ENCODE data around the gene SLC9A1.

DNA sequence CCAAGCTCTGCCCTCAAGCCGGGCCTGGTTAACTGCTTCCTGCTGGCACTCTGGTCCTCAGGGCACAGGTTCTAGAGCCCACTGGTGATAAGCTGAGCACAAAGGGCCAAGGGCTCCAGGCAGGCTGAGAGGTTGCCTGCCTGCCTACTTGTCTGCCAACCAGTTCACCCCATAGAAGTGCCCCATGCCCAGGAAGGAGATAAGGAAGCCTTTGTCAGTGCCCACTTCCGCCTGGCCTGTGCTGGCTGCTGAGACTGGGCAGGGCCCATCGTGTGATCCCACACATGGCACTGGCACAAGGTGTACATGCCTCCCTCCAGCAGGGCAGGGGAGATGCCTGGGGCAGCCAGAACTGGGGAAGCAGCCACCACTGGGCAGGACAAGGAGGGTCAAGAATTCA is 24.1 kb downstream of the SLC9A1 start:
- TF ChIP-seq, protein P1, sequence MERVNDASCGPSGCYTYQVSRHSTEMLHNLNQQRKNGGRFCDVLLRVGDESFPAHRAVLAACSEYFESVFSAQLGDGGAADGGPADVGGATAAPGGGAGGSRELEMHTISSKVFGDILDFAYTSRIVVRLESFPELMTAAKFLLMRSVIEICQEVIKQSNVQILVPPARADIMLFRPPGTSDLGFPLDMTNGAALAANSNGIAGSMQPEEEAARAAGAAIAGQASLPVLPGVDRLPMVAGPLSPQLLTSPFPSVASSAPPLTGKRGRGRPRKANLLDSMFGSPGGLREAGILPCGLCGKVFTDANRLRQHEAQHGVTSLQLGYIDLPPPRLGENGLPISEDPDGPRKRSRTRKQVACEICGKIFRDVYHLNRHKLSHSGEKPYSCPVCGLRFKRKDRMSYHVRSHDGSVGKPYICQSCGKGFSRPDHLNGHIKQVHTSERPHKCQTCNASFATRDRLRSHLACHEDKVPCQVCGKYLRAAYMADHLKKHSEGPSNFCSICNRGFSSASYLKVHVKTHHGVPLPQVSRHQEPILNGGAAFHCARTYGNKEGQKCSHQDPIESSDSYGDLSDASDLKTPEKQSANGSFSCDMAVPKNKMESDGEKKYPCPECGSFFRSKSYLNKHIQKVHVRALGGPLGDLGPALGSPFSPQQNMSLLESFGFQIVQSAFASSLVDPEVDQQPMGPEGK (CRISPR knock-in tag; IDR thresholded peaks at IDR 0.05; ENCODE audit: borderline replicate concordance) = no peak
- TF ChIP-seq TCF4 (CRISPR knock-in tag; IDR thresholded peaks at IDR 0.05; ENCODE audit: borderline replicate concordance) (no peak), ZC3H10 (CRISPR knock-in tag; IDR thresholded peaks at IDR 0.05) (no peak), ZFP30 (CRISPR knock-in tag; IDR thresholded peaks at IDR 0.05) (no peak), OSR1 (CRISPR knock-in tag; IDR thresholded peaks at IDR 0.05) (no peak), SNAI2 (CRISPR knock-in tag; IDR thresholded peaks at IDR 0.05) (no peak), RARB (CRISPR knock-in tag; IDR thresholded peaks at IDR 0.05) (no peak), ZFP3 (CRISPR knock-in tag; IDR thresholded peaks at IDR 0.05) (no peak)
- TF ChIP-seq, protein P2, sequence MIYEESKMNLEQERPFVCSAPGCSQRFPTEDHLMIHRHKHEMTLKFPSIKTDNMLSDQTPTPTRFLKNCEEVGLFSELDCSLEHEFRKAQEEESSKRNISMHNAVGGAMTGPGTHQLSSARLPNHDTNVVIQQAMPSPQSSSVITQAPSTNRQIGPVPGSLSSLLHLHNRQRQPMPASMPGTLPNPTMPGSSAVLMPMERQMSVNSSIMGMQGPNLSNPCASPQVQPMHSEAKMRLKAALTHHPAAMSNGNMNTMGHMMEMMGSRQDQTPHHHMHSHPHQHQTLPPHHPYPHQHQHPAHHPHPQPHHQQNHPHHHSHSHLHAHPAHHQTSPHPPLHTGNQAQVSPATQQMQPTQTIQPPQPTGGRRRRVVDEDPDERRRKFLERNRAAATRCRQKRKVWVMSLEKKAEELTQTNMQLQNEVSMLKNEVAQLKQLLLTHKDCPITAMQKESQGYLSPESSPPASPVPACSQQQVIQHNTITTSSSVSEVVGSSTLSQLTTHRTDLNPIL (CRISPR knock-in tag; IDR thresholded peaks at IDR 0.05; ENCODE audit: low read depth) = no peak

All from SK-N-SH treated with all-trans-retinoic acid at 6 μM for 48 hours (cell line).